Hematopoietic multipotent progenitor cell treated with erythropoietin and hydrocortisone succinate and interleukin-3 and kit ligand, for 8 days (in vitro differentiated cells): ENCODE measurements around the gene ANKH.
A peak's percentile ranks its signal among the peaks of the same experiment; 100 is the strongest.
"Not testable (repeated sequence)": the region's sequence is repeated elsewhere in the genome, so short reads cannot be mapped to it uniquely, and the experiment has no call there.

Experiments used
- DNase-seq: peaks from one replicate; pipeline ENCODE4 v3.0.0-alpha.2; 2015

The ANKH gene

DNA sequence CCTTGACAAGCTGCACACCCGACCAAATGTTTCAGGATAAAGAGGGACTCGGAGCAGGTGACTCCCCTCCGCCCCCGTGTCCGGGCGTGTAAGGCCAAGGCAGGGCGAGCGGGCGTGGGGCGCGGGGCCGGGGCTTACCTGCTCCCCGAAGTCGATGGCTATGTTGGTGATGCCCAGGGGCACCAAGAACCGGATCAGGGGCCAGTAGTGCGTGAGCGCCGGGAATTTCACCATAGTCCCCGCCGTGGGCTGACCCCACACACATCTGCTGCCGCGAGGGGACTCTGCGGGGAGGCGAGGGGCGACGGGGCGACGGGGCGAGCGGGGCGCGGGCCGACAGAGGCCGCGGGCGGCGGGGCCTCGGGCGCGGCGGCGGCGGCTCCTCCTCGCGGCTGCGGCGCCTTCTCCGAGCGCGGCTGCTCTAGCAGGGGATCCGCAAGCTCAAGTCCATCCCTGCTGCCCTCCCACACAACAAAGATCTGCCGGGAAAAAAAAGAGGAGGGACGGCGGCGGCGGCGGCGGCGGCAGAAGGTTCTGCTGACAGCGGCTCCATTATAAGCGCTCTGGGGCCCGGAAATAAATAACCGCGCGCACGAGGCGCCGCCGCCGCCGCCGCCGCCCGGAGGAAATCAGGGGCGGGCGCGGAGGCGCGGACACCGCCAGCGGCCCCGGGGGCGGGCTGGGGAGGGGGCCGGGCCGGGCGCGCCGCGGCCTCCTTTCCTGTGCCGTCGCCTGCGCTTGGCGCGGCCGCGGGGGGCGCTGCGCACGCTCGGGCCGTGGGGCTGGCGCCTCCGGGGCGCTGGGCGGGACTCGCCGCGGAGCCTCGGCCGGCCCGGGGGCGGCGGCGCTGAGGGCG lies at the start of gene ANKH:
Gene ANKH, minus strand, starts transcription at position 565 of the 856 bp plus-strand sequence. Its CDS starts 331 bp downstream, at position 234.
- peak; percentile 69 for DNase-seq

DNA sequence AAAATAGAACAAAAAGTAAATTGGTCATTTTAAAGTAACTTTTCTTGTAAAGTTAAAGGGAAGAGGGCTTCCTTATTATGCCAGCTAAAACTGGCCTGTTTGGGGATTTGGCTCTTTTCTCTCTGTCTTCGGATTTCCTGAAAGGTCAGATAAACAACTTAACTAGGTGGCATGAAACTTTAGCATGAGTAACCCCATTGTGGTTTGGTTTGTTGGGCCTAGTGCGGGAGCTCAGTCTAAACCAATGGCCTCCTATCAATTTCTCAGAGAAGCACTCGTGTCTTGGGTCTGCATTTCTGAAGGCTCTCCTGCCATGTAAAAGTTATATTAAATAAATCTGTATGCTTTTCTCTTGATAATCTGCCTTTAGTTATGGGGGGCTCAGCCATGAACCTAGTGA lies 48.5 kb upstream of the ANKH start:
- no peak for DNase-seq

DNA sequence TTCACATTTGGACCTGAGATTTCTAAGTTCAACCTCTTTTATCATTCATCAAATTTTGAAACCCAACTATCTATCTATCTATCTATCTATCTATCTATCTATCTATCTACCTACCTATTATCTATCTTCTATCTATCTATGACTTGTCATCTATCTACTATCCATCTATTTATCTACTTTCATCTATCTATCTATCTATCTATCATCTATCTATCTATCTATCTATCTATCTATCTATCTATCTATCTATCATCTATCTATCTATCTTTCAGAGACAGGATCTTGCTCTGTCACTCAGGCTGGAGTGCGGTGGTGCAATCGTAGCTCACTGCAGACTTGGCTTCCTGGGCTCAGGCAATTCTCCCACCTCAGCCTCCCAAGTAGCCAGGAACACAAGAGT lies 47.5 kb upstream of the ANKH start:
- not testable (repeated sequence) for DNase-seq

DNA sequence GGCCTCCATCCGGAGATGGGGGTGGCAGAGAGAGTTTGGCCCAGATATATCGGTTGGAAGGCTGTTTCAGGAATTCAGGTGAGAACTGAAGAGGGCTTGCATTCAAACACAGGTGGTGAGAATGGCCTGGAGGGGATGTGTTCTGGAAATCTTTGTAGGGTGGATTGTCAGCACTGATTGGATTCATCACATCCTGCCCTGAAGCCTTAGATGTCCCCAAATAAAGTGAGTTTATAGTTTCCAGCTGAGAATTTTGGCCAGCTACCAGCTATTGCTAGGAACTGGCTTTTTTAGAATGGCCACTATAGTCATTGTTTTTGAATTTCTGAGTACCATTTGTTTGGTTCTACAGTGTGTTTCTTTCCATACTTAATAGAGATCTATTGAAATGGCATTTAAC lies 46.1 kb upstream of the ANKH start:
- DNase-seq = no peak

DNA sequence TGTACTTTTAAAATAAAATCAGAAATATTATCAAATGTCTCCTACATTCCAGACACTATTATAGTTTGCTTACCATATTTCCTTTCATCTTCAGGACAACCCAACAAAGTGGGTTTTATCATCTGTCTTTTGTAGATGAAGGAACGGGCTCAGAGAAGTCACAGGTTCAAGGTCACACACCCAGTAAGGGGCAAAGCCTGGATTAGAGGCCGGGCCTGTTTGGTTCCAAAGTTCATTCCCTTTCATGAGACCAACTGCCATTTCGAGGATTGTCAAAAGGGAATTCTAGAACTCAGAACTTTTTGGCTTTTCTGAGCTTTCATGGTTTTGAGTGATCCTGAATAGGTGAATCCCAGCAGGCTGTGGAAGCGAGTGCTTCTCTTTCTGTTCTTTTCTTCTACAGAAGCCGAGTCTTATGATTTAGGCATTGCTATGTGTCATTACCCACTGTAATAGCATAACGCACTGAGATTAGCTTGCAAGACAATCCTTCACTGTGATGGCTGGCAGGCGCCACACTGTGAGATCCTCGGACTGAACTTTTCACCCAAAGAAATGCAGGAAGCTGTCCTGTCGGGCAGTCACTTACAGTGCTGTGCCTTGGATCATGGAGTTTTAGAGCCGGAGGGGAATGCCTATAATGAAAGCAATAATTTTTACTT lies 43.8 kb upstream of the ANKH start:
- DNase-seq = no peak

DNA sequence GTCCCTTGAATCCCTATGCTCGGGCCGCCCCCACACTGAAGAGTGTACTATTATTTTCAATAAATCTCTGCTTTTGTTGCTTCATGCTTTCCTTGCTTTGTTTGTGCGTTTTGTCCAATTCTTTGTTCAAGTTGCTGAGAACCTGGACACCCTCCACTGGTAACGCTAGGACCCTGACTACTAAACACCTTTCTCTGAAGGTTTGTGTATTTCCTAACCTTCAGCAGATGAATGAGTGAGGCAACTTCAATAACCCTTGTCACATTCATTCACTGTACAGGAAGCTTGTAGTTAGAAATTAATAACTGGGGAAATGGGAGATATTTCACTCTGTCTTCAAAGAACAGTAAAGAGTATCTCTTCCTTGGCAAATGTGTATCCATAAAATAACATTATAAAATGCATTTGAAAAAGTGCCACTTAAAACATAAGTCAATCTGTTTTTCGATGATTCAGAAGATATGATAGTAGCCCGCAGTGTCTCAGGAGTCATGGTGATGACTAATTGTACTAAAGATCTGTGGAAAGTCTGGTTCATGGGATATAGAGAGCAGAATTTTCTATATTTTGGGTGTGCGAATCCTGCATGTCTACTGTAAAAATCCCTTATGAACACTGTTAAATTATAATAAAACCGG lies 43.2 kb upstream of the ANKH start:
- DNase-seq = no peak

DNA sequence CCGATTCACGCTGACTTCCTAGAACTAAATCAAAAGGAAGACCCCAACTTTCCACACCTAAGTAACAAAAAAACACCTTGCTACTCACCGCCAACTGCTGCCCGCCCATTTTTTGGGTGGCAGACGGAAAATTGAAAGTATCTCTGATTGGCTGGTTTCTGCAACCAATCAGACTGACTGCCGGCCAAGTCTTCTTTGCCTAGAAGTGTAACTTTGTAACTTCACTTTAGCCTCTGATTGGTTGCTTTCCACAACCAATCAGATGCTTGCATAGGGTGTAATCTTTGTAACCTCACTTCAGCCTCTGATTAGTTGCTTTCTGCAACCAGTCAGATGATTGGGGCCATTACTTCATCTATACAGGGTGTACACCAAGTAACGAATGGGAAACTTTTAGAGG lies 42.6 kb upstream of the ANKH start:
- no peak for DNase-seq

DNA sequence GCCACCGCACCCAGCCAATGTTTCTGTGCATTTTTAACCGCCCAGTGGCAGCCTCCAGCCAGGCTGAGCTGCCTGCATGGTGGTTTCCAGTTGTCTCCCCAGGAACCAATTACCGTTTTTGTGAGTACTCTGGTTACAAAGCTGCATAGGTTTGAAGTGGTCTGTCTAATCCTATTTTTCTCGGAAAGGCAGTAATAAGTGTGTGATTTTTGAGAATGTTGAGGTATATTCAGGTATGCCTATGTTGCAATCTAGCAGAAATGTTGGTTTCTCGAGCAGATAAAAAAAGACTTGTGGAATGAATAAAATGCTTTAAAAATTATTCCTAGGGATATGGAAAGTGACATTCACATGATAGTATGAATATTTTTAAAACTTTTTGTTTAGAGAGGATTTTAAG lies 41.5 kb upstream of the ANKH start:
- no peak for DNase-seq

DNA sequence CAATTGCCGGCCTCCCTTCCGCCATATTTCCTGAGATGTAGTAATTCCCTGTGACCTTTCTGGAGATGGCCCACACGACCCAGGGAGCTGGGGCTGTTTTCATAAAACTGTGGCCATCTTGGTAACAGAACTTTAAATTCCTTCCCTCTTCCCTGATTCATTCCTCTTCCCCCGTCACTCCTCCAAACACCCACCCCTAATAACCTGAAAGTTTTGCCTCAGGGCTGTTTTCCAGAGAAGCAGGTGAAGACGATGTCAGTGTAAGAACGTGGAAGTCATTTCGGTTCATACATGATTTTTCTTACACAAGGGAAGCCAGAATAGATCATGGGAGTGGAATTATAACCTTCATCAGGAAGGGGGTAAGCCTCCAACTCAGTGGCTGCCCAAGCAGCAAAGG lies 40.6 kb upstream of the ANKH start:
- DNase-seq = no peak

DNA sequence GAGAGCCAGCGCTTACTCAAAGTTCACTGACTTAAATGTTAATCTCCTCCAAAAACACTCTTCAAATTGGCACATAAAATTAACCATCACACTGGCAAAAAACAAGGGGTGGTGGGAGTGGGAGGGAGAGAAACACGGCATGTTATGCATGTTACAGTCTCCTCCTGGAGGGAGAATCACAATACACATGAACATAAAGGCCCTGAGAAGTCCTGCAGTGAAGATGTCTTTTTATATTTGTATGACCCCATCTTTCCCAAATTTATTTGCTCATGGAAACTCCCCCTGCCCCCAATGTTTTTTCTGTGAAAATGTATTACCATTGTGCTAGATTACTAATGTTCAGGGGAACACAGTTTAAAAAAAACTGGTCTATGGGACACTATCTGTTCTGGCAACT lies 37.8 kb upstream of the ANKH start:
- DNase-seq = no peak

DNA sequence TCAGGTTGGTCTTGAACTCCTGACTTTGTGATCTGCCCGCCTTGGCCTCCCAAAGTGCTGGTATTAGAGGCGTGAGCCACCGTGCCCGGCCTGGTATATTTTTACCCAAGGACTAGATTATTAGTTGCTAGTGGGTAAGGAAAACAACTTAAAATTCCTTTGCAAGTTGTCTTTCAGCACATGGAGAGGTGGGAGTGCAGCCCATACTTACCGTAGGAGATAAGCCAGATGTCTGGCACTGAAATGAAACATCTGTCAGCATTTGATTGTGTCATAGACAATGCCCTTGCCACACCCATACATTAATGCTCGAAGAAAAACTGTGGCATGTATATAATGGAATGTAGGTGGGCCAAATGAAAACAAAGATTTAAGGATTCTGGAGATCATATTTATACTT lies 36.6 kb upstream of the ANKH start:
- DNase-seq = peak; percentile 82

DNA sequence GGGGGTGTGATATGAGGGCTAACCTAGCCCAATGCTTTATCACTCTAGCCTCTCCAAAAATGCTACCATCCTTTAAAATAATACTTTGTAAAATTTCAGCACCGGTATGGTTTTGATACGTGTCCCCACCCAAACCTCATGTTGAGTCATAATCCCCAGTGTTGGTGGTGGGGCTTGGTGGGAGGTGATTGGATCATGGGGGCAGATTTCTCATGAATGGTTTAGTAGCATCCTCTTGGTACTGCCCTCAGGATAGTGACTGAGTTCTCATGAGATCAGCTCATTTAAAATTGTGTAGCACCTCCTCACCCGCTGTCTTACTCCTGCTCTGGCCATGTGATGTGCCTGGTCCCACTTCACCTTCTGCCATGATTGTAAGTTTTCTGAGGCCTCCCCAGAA lies 35.0 kb upstream of the ANKH start:
- DNase-seq = no peak

DNA sequence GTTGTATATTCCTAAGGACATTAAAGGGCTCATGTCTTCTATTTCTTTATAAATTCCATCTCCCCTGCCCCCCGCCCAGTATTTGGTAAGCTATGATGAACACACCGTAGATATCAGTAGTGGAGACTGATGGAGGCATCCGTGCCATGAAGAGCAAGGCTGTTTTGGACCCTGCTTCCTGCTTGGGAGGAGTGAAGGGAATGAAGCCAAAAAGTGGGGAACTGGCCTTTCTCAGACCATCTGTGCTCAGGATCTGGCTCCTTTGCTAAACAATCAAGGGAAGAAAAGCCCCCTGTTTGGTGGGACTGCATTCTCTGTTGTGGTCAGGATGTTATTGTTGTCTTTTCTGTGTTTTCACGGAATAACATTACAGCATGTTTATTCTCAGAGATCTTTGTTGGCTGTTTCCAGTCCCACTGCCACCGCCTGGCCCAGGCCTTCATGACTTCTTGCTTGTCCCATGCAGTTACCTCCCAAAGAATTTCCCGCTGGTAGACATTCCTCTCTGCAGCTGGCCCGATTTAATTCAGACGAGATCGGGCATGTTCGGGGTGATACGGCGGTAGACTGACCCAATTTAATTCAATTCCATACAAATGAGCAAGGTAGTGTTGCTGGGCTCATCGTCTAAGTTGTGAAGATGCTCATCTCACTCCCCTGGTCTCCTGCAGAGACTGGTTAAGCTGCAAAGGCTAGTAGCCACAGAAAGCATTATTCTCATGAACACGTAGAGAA lies 31.4 kb upstream of the ANKH start:
- no peak for DNase-seq

DNA sequence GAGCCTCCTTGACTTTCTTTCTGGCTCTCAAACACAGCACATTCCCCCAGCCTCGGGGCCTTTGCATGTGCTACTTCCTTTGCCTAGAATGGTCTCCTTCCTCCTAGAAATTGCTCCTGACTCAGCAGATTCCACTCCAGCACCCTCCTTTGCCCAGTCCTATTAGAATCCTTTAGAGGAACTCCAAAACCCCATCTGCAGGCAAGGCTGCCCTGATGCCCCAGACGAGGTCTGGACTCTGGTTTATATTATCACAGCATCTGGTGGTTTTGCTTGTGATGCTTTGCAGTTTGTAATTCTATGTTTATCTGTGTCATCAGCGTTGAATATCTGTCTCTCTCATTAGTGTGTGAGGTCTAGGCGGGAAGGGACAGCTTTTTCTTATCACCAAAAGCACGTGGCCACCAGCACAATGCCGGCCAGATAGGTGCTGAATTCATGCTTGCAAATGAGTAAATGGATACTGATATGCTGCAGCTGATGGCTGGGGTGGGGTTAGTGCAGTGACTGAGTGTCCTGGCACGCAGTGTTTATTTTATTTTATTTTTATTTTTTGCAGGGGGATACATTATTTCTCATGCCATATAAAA lies 30.0 kb upstream of the ANKH start:
- DNase-seq = peak; percentile 80

DNA sequence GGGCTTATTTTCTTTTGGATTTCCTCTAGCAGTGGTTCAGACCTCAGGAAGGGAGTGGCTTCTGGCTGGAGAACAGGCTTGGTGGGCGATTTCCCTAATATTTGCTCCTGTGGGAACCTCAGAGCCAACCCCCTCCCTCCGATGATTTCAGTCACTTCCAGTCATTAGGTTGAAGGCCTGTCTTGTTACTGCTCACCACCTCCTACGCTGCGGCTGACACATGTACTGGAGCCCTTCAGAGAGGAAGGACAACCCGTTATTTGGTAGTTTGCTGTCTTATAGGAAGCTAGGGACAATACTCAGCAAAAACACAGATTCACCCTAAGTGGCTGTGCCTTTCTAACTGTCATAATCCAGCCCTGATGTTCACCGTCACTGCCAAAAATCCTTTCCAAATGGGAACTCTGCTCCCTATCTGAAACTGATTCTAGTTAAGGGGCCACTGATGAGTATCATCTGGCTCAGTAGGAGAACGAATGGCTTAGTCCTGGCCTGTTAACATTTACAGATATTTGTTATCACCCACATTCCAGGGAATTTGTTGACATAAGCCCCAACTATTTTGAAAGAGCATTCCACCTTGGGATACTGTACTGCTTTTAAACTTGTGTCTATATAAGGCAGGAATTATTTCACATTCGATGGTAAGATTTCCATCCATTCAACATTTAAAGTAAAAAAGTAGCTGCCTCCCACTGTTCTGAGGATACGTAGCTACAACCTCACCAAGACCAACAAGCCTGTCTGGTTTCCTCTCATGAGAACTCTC lies 29.3 kb upstream of the ANKH start:
- no peak for DNase-seq

DNA sequence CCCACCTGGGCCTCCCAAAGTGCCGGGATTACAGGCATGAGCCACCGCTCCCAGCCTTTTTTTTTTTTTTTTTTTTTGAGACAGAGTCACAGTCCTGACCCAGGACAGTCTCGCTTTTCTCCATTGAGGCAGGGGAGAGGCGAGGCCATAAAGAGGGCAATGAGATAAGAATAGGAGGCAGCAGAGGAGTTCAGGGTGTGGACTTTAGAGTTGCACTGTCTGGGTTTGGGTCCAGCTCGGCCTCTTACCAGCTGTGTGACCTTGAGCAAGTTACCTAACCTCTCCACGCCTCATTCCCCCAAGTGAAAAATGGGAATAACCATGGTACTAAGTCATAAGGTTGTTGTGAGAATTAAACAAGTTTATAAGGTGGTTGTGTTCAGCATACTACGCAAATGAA lies 24.6 kb upstream of the ANKH start:
- DNase-seq = no peak

DNA sequence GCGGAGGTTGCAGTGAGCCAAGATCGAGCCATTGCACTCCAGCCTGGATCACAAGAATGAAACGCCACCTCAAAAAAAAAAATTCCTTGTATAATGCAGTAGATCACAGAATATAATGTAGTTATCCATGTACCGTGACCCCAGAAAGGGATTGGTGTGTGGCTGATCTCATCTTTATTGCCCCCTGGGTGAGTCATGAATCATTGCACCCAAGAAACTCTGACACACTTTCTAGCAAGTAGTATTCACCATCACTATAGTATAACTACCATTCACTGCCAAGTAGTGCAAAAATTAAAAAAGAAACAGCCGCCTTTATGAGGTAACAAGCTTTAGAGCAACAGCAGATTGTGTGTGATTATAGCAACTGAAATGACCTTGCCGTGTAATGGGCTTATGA lies 23.7 kb upstream of the ANKH start:
- DNase-seq = no peak

DNA sequence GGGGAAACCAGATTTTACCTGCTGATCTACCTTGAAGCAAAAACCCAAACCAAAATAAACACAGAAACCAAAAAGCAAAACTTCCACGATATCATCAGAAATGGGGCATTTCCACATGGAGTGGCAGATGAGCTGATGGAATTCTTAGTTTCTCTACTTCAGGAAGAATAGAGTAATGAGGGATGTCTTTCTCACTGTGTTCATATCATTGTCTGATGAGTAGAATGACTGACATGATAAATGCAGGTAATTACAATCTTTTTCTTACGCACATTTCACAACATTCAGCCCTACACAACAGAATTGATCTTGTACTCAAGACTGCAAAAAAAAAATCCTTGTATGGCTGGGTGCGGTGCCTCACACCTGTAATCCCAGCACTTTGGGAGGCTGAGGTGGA lies 23.2 kb upstream of the ANKH start:
- DNase-seq = no peak

DNA sequence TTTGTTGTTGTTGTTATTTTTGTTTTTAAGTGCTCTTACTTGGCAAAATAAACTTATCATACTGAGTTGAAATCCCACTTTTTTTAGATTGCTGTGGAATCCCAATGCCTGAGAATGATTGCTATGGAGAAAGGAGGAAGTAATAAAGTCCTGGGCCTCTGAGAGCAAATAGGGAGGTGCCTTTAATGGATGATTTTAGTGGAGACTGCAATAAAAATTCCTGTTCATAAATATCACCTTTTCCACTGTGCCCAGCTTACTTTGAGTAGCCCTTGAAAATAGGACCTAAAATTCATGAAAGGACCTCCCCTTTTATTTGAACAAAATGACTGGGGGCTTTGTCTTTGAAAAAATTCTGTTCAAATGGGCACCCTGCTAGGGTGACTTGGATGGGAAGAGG lies 21.8 kb upstream of the ANKH start:
- no peak for DNase-seq

DNA sequence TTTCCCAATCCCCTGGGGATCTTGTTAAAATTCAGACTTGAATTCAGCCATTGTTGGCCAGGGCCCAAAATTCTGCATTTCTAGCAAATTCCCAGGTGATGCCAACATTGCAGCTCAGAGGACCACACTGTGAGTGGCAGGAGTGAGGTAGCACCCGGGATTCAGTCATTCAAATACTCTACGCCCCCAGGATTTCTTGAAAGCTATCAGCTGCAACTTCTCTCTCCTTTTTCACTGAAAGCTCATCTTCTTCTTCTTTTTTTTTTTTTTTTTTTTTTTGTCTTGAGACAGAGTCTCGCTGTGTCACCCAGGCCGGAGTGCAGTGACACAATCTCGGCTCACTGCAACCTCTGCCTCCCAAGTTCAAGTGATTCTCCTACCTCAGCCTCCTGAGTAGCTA lies 19.3 kb upstream of the ANKH start:
- no peak for DNase-seq

DNA sequence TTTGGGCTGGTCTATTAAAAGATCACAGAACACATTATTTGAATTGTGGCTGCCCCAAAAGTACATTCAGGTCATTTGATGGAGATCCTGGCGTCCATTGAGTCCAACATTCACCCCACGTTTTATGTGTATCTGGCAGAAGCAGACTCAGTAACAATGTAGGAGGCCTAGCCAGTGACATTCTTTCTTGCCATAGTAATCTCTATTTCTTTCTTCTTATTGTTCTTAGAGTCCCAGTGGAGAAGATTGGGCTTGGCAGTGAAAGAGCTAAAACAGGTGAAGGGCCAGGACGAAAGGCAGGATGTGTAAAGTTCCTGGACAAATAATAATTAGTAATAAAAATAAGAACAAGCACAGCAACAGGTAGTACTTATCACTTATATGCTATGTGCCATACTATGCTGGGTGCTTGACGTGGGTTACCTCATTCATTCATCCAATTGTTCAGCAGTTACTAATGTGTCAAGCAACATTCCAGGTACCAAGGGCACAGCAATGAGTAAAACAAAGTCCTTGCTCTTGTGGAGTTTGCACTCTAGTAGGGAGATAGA lies 12.6 kb upstream of the ANKH start:
- DNase-seq = no peak
